Epidermal melanocyte (primary cell): ENCODE data around the gene MAGI2.
"Not testable (repeated sequence)": the region's sequence is repeated elsewhere in the genome, so short reads cannot be mapped to it uniquely, and the experiment has no call there.

Source experiments
- DNase-seq: peaks from one replicate; pipeline ENCODE4 v3.0.0; 2011; ENCODE audit warnings: low spot score; ENCODE audit not compliant: insufficient read length

Gene MAGI2

DNA sequence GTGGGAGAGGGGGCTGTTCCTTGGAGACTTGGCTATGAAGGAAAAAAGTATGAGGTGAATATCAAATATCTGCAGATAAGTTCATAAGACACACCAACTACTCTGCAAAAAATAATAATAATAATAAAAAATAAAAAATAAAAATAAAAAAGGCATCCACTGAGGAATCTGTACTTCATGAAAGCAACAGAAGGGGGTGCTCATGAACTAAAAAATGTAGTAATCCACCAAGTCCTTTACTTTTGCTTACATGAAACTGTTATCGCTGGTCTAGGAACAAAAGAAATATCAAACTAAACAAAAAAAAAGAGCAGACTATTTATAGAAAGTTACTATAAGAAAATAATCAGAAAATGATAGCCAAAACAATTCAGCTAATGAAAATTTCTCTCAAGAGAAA is 1075.9 kb downstream of the MAGI2 start:
- no peak for DNase-seq

DNA sequence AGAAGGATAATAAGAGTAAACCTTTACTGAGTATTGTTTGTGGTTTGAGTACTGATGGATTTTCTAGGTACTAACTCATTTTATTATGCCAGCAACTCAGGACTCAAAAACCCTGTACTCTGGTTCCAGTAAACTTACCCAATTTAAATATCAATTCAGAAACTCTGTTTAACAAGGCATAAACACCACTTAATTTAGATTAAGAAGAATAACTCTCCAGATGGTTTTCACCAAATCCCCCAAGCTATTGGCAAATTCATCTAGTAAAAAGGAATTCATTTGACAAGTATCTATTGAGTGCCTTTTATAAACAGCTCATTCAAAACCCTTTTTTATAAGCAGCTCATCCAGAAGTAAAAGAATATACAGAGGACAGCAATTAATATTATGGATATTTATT is 1082.5 kb downstream of the MAGI2 start:
- no peak for DNase-seq

DNA sequence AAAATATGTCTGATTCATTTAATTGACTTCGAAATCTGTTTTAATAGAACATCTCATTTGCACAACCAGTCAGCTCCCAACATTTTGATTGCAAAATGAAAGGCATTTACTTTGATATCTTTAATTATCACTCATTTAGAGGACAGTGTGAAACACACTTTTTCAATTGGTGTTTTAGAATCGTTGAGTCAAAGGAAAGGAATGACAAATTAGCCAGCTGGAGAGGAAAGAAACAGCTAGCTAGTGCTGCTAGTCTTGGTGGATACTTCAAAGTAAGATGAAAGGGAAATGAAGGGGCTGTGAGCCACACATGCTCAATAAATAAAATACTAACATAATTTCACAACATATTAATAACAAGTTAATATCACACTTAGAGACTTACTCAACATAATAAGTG is 1084.7 kb downstream of the MAGI2 start:
- DNase-seq = no peak

GRCh38 chr7:78367280-78367773 is 1086.1 kb downstream of the MAGI2 start:
- no peak for DNase-seq

DNA sequence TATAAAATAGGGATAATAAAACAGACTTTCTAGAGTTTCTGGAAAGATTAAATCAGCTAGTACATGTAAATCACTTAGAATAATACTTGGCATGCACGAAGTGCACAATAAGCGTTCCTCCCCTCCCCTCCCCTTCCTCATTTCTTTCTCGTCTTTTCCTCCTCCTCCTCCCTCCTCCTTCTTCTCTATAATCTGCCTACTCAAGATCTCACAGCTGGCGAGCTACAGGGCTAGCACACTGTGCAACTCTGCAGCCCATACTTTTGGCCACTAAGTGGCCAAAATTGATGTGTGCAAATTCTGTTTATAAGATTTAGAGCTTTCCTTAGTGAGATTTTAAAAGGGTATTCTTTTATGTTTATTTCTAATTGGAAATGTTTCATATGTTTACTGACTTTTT is 1089.6 kb downstream of the MAGI2 start:
- DNase-seq = no peak

DNA sequence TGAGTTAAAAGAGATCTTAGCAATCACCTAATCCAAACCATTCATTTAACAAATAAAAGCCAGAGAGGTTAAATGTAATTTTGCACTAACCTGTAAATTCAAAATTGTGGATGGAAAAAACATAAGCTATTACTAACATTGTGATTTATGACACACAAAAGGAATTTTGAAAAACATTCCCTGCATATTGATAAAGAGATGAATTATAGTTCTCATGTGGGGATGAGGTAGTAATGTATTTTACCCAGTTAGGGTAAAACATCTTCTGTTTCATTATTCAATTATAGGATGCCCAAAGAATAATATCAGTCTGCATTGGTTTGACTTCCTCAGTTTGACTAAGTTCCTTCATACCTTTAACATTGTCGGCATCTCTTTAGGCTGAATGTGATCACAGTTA is 1093.6 kb downstream of the MAGI2 start:
- no peak for DNase-seq

DNA sequence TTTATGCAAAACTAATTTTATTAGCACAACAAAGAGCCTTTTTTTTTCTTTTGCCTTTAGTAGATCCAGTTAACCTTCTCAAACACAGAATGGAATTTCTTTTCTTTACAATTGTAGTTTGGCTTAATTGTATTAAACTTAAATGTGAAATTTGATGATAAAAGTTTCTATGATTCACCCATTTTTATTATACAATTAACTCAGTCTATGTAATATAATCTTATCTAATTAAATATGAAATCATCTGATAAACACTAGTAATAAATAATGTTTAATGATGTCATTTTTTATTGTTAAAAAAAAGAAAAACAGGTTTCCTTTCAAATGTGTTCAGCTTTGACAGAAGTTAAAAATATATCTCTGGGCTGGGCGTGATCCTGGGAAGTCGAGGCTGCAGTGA is 1095.8 kb downstream of the MAGI2 start:
- DNase-seq = no peak

DNA sequence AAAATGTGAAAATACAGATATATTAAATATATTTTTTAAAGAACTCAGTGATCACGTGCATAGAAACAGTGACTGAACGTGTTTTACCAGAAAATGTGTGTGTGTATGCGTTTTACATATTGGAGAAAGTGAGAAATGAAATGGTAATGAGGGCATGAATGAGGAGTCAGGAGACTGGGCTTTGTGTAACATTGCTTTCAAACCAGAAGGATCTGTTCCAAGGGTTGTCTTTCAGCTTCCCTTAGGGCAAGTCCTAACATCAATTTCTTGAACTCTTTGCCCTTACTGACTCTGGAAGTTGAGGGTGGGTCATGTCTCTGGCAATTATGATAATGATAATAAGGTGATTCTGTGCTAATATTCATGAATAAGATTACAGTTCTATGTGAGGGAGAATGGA is 1097.6 kb downstream of the MAGI2 start:
- no peak for DNase-seq

GRCh38 chr7:78350926-78351325 is 1102.5 kb downstream of the MAGI2 start:
- no peak for DNase-seq

- DNase-seq = no peak
Observed at GRCh38 chr7:78350391-78350790, 1103.1 kb downstream of the MAGI2 start.

DNA sequence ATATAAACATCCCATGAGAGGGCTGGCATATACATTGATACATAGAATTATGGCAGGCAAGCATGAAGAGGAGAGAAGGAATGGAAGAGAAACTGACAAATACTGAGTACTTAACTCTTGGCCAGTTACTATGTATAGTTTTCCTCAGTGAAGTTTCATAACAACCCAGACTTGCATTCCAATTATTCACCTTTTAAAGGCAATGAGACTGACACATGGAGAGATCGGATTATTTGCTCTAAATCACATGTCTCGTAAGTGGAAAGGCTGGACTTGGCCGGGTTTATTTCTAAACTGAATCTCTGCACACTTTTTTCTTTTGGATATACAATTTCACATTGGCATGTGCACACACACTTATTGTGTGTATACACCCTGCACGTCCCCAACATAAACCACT is 1106.6 kb downstream of the MAGI2 start:
- no peak for DNase-seq

DNA sequence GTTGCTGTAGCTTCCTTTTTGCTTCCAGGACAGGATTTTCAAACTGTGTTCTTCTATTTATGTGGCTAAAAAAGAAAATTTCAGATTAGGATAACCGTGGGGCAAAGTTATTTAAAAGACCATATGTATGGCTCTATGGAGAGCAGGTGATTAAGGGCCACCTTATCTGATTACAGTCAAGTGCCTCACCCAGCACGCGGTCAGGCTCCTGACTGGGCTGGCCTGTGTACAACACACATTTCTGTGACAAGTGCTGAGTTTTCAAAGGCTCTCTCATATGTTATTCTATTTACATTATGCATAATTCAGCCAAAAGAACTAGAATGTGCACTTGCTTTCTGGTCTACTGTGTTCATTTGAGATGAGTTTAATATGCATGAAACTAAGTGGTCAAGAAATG is 1107.5 kb downstream of the MAGI2 start:
- DNase-seq = no peak

GRCh38 chr7:78345293-78345911 is 1108.1 kb downstream of the MAGI2 start:
- DNase-seq = no peak

GRCh38 chr7:78334426-78334825 is 1119.0 kb downstream of the MAGI2 start:
- DNase-seq = no peak

- no peak for DNase-seq
Observed at GRCh38 chr7:78333530-78334425, 1119.7 kb downstream of the MAGI2 start.

- DNase-seq = no peak
Observed at GRCh38 chr7:78329001-78329655, 1124.3 kb downstream of the MAGI2 start.

GRCh38 chr7:78327718-78328117 is 1125.7 kb downstream of the MAGI2 start:
- DNase-seq = no peak

- no peak for DNase-seq
Observed at GRCh38 chr7:78326876-78327275, 1126.6 kb downstream of the MAGI2 start.

- DNase-seq = no peak
Observed at GRCh38 chr7:78326189-78326588, 1127.3 kb downstream of the MAGI2 start.

DNA sequence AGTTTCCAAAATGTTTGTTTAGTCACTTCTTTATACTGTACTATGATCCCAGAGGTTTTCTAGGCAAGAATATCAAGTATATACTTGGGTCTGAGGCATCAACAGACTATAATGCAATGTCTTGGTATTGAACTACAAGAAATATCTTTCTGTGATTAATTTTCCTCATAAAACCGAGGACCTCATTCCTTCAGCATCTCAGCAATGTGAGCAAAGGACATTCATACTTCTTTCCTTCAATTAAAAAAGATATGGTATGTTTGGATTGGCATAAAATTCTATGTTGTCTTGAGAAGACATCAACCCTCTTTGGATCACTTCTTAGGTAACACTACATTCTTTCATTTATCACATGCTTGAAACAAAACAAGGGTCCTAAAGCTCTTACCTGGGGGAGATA is 1130.3 kb downstream of the MAGI2 start:
- DNase-seq = no peak

DNA sequence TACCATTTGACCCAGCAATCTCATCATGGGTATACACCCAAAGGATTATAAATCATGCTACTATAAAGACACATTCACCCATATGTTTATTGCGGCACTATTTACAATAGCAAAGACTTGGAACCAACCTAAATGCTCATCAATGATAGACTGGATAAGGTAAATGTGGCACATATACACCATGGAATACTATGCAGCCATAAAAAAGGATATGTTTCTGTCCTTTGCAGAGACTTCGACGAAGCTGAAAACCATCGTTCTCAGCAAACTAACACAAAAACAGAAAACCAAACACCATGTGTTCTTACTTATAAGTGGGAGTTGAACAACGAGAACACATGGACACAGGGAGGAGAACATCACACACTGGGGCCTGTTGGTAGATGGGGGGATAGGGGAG is 1131.2 kb downstream of the MAGI2 start:
- not testable (repeated sequence) for DNase-seq

GRCh38 chr7:78317371-78317770 is 1136.1 kb downstream of the MAGI2 start:
- no peak for DNase-seq
